ENCODE results near the gene ART3.
"Not testable (repeated sequence)": the region's sequence is repeated elsewhere in the genome, so short reads cannot be mapped to it uniquely, and the experiment has no call there.

ART3 gene

DNA sequence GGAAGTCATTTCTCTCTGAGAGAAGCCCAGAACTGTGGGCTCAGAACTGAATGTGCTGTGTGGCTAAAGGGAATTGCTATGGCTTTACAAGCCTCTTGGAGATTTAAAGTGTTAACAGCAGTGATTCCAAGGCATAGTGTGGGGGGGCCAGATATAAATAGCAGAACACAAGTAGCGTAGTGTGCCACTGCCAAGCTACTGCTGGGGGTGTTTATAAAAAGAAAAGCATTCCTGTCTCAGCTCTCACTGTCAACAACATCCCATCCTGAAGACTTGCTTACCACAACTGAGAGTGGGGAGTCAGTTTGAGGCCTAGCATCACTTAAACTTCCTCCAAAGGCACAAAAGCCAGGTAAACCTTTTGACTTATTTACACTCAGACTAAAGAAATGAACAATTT is at the start of gene ART3:
TSS of gene ART3 (plus strand) at position 242 of the 400 bp plus-strand sequence. CDS start 1,181 bp downstream, outside the sequence.
- no peak for DNase-seq

DNA sequence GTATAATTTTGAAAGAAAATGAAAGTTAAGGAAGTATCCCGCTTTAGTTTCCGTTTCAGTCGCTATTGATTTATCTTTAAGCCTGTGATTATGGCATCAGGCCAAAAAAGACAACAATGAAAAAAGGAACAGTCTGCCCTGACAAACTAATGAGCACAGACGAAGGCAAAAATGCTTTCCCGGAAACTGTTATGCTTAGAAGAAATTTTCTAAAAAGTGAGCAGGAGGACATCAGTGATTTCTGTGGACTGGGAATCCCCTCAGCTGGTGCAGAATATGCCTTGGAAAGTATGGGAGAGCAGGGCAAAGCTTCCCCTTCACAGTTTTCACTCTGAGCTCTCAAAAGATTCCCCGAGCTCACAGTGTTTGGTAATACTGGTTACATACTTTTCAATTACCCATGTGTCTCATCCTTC is 46.2 kb upstream of the ART3 start:
- no peak for DNase-seq

DNA sequence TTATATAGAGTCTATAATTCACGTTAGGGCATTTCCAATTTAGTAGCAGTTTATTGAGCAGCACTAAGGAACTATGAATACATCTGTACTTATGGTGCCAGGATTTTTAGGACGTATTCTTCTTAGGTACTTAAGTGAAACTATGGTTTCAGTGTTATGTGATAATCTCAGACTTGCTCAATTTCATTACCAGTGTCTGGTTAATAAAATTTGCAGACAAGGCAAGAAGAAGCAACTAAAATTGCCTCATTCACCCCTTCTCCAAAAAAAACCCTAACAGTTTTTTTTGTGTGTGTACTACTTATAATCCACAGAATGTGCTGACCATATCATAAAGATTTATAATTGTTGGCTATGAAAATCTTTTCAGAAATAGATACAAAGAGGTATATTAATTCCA is 45.2 kb upstream of the ART3 start:
- no peak for DNase-seq

DNA sequence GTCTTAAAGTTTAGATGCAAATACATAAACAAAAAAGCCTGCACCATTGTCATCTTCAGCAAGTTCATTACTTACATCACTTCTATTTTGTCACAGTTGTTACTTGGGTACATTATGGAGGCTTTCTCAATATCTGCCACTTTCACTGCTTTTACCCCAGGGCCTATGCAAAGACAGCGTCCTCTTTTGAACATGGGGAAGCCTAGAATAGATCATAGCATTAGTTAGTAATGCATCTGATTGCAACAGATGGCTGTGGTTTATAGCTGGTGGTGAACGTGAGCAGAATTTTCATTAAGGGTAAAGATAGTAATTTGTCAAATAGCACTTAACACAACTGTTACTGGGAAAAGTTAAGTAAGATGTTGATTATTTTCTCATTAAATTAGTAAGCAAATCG is 39.4 kb upstream of the ART3 start:
- DNase-seq = no peak

- no peak for DNase-seq
Observed at GRCh38 chr4:76035799-76036380, 38.6 kb upstream of the ART3 start, which contains the start of gene CXCL11. TSS of gene CXCL11 (minus strand) at chr4:76036070. CDS start at chr4:76035987, 83 bp downstream.

GRCh38 chr4:76036855-76037254 is 37.7 kb upstream of the ART3 start:
- no peak for DNase-seq

DNA sequence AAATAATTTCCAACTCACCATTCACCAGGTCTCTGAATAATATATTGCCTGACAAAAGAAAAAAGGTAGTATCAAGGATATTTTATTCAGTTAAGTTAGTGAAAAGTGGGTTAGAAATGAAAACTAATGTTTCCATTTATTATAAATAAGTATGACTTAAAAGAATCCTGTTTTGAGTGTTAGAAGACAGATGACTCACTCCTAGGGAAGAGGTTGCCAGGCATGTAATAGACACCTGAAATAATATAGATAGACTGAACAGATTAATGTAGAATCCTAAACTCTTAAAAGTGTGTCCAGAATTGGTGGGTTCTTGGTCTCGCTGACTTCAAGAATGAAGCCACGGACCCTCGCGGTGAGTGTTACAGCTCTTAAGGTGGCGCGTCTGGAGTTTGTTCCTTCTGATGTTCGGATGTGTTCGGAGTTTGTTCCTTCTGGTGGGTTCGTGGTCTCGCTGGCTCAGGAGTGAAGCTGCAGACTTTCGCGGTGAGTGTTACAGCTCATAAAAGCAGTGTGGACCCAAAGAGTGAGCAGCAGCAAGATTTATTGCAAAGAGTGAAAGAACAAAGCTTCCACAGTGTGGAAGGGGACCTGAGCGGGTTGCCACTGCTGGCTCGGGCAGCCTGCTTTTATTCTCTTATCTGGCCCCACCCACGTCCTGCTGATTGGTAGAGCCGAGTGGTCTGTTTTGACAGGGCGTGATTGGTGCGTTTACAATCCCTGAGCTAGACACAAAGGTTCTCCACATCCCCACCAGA is 32.1 kb upstream of the ART3 start:
- not testable (repeated sequence) for DNase-seq

GRCh38 chr4:76043306-76043705 is 31.2 kb upstream of the ART3 start:
- DNase-seq = not testable (repeated sequence)

GRCh38 chr4:76044686-76045085 is 29.8 kb upstream of the ART3 start:
- not testable (repeated sequence) for DNase-seq

GRCh38 chr4:76049860-76050416 is 24.6 kb upstream of the ART3 start:
- DNase-seq = not testable (repeated sequence)

GRCh38 chr4:76050560-76051050 is 23.9 kb upstream of the ART3 start:
- DNase-seq = not testable (repeated sequence)

GRCh38 chr4:76053730-76054129 is 20.8 kb upstream of the ART3 start:
- no peak for DNase-seq

- DNase-seq = no peak
Observed at GRCh38 chr4:76055016-76055415, 19.5 kb upstream of the ART3 start.

DNA sequence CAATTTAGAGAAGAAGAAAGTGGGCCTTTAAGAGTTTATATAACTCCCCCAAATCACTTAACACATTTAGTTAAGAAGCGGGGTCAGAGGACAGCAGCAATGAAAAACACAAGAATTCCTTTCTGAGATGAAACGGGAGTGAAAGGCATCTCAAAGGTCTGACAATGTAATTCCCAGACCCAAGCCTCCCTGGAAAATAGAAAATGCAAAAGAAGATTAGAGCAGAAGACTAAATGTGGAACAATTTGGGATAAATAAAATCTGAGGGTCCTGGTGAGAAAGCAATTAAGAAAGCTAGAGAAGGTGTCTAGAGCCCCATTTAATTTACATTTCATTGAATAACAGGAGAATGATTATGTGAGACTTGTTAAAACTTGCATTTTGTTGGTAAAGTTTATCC is 19.1 kb upstream of the ART3 start:
- DNase-seq = no peak

DNA sequence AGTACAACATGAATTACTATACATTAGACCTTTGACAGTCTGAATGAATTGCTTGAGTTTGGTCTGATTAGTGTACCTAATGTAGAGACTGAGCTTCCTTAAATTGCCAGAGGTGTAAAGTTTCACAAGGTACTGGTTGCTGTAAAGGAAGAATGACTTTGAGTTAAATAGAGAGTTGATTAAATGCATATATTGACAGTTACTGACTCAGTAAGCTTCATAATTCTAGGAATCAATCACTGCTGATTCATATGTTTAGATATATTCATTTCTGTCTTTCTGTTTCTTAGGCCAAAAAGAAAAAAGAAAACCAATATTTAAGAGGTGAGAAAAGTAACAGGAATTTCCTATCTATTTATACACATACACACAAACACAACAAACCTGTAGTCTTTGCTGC is 16.2 kb upstream of the ART3 start:
- DNase-seq = no peak

DNA sequence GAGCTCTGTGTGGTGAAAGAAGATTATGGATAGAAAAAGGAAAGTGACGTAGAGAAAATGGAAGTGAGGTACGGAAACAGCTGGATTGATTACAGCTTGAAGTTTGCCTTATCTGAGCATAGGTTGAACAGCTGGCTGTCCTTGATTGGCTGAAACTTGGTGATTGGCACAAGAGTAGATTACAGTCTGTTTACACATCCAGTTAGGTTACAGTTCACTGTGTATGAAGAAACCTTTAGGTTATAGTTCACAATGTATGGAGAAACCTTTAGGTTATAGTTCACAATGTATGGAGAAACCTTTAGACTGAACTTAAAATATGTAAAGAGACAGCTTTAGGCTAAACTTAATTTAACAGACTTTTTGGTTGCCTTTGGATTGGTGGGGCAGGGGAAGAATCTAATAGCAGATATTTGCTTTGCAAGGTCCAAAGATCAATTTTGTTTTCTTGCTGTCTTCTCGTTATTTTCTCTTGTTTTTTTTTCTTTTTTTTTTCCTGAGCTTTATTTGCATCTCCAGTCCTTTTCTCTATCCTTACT is 15.6 kb upstream of the ART3 start:
- no peak for DNase-seq

- DNase-seq = no peak
Observed at GRCh38 chr4:76059750-76060149, 14.8 kb upstream of the ART3 start.

DNA sequence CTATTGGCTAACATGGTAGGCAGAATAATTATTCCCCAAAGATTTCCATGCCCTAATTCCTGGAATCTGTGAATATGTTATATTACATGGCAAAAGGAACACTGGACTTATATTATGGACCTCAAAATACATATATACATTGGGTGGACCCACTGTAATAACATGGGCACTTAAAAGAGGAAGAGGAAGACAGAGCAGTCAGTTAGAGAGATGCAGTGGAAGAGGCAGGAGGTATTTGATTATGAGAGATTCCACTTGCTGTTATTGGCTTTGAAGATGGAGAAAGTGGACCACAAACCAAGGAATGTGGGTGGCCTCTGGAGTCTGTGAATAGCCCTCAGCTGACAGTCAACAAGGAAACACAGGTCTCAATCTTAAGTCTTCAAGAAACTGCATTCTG is 14.0 kb upstream of the ART3 start:
- no peak for DNase-seq

GRCh38 chr4:76061421-76061820 is 13.1 kb upstream of the ART3 start:
- no peak for DNase-seq

DNA sequence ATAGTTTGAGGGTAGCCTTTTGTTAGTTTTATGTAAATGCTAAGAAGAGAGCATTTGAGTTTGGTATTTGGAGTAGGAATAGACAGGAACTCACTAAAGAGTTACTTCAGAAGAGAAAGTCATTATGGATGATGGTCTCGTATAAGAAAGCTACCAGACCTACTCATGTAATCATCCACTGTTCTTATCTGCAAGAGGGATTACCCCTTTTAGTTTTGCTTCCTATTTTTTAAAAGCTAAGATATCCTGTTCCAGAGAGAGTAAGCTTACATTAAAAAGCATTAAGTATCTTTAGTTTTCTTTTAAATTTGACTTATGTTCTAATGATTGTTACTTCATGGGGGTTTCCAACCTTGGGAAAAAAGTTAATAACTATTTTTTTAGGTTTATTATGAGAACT is 12.5 kb upstream of the ART3 start:
- DNase-seq = no peak

- no peak for DNase-seq
Observed at GRCh38 chr4:76066546-76066945, 8.0 kb upstream of the ART3 start.

- peak; percentile 77 for DNase-seq
Observed at GRCh38 chr4:76067652-76068286, 6.7 kb upstream of the ART3 start.

GRCh38 chr4:76072760-76073159 is 1.7 kb upstream of the ART3 start:
- DNase-seq = no peak
